Mesenchymal stem cell (in vitro differentiated cells and primary cell): ENCODE measurements around the gene ACTR3.
A peak's percentile ranks its signal among the peaks of the same experiment; 100 is the strongest.

Experiments used
- DNase-seq: peaks from one replicate; pipeline ENCODE4 v3.0.0-alpha.2; 2013
- H2AFZ ChIP-seq: one replicate; pipeline ENCODE4 v1.6.1; 2013; ENCODE audit warnings: low read depth, mild to moderate bottlenecking, control low read depth, inconsistent platforms, low read length, moderate library complexity
- H2AK5ac ChIP-seq: 2 replicates; pipeline ENCODE4 v1.6.1; 2013; ENCODE audit warnings: low read length, moderate library complexity, mild to moderate bottlenecking, inconsistent platforms; ENCODE audit not compliant: severe bottlenecking
- H2BK120ac ChIP-seq: one replicate; pipeline ENCODE4 v1.6.1; 2013; ENCODE audit warnings: low read depth, mild to moderate bottlenecking, inconsistent platforms, low read length, moderate library complexity
- H2BK12ac ChIP-seq, 2 experiments: one replicate each; pipeline ENCODE4 v1.6.1; 2013; ENCODE audit warnings: inconsistent platforms in 2 of 2, low read length in 2 of 2, mild to moderate bottlenecking in 2 of 2, moderate library complexity in 2 of 2, control low read depth in 1 of 2
- H2BK15ac ChIP-seq: one replicate; pipeline ENCODE4 v1.6.1; 2013; ENCODE audit warnings: mild to moderate bottlenecking, low read depth, inconsistent platforms; ENCODE audit not compliant: poor library complexity, severe bottlenecking
- H2BK5ac ChIP-seq: 2 replicates; pipeline ENCODE4 v1.6.1; 2013; ENCODE audit warnings: low read depth, mild to moderate bottlenecking, low read length, control low read depth, inconsistent platforms; ENCODE audit not compliant: poor library complexity, severe bottlenecking
- H3K14ac ChIP-seq, 2 experiments: one replicate each; pipeline ENCODE4 v1.6.1; 2013; ENCODE audit warnings: inconsistent platforms in 2 of 2, low read length in 2 of 2, control low read depth in 1 of 2, mild to moderate bottlenecking in 1 of 2, moderate library complexity in 1 of 2
- H3K18ac ChIP-seq, 2 experiments: one replicate each; pipeline ENCODE4 v1.6.1; 2013; ENCODE audit warnings: inconsistent platforms in 2 of 2, low read length in 2 of 2, control low read depth in 1 of 2, low read depth in 1 of 2, mild to moderate bottlenecking in 1 of 2
- H3K23ac ChIP-seq, 2 experiments: one replicate each; pipeline ENCODE4 v1.6.1; 2013; ENCODE audit warnings: inconsistent platforms in 2 of 2, low read length in 2 of 2, mild to moderate bottlenecking in 2 of 2, moderate library complexity in 2 of 2, control low read depth in 1 of 2
- H3K27ac ChIP-seq: 2 replicates; pipeline ENCODE4 v1.5.1; 2013; ENCODE audit warnings: mild to moderate bottlenecking, moderate library complexity, low read length, control low read depth, inconsistent platforms; ENCODE audit not compliant: poor library complexity, severe bottlenecking
- H3K27me3 ChIP-seq, 2 experiments: 2 replicates each; pipeline versions ENCODE4 v1.6.1 to v1.7.0; 2013; ENCODE audit warnings: low read length in 2 of 2, mild to moderate bottlenecking in 2 of 2, moderate library complexity in 2 of 2, control low read depth in 1 of 2, inconsistent platforms in 1 of 2; ENCODE audit not compliant: control insufficient read depth in 1 of 2, insufficient read depth in 1 of 2
- H3K36me3 ChIP-seq, 2 experiments: 2 replicates each; pipeline versions ENCODE4 v1.6.1 to v1.7.0; 2013; ENCODE audit warnings: low read length in 2 of 2, control low read depth in 1 of 2, inconsistent platforms in 1 of 2, low read depth in 1 of 2, mild to moderate bottlenecking in 1 of 2; ENCODE audit not compliant: insufficient read depth in 2 of 2, control insufficient read depth in 1 of 2
- H3K4ac ChIP-seq, 2 experiments: one replicate each; pipeline ENCODE4 v1.6.1; 2013; ENCODE audit warnings: inconsistent platforms in 2 of 2, low read length in 2 of 2, mild to moderate bottlenecking in 2 of 2, moderate library complexity in 2 of 2, control low read depth in 1 of 2, low read depth in 1 of 2
- H3K4me1 ChIP-seq: 2 replicates; pipeline ENCODE4 v1.6.1; 2013; ENCODE audit warnings: low read depth, low read length, control low read depth; ENCODE audit not compliant: control insufficient read depth, insufficient read depth
- H3K4me2 ChIP-seq: 2 replicates; pipeline ENCODE4 v1.6.1; 2013; ENCODE audit warnings: low read length, mild to moderate bottlenecking, inconsistent platforms; ENCODE audit not compliant: poor library complexity, severe bottlenecking
- H3K4me3 ChIP-seq, 2 experiments: 2 replicates each; pipeline versions ENCODE4 v1.5.1 to v1.7.0; 2013; ENCODE audit warnings: low read length in 2 of 2, mild to moderate bottlenecking in 2 of 2, control low read depth in 1 of 2, low read depth in 1 of 2; ENCODE audit not compliant: insufficient read depth in 1 of 2
- H3K79me1 ChIP-seq: replicated peaks from 2 replicates; pipeline ENCODE4 v1.6.1; 2013; ENCODE audit warnings: mild to moderate bottlenecking, control low read depth, low read length, inconsistent platforms; ENCODE audit not compliant: poor library complexity, severe bottlenecking
- H3K9ac ChIP-seq: 2 replicates; pipeline ENCODE4 v1.7.0; 2013; ENCODE audit warnings: mild to moderate bottlenecking, low read length, moderate library complexity
- H3K9me3 ChIP-seq: 2 replicates; pipeline ENCODE4 v1.7.0; 2013; ENCODE audit warnings: mild to moderate bottlenecking, low read length; ENCODE audit not compliant: control insufficient read depth
- H4K8ac ChIP-seq: one replicate; pipeline ENCODE4 v1.6.1; 2013; ENCODE audit warnings: inconsistent platforms, mild to moderate bottlenecking, low read length, moderate library complexity
- H4K91ac ChIP-seq: one replicate; pipeline ENCODE4 v1.6.1; 2013; ENCODE audit warnings: mild to moderate bottlenecking, low read length, inconsistent platforms
- WGBS: methylation state at CpG from one replicate; pipeline ENCODE4 v1.1.7; 2013; ENCODE audit warnings: mixed read lengths; 5-methylcytosine and 5-hydroxymethylcytosine counted together

ACTR3 gene

DNA sequence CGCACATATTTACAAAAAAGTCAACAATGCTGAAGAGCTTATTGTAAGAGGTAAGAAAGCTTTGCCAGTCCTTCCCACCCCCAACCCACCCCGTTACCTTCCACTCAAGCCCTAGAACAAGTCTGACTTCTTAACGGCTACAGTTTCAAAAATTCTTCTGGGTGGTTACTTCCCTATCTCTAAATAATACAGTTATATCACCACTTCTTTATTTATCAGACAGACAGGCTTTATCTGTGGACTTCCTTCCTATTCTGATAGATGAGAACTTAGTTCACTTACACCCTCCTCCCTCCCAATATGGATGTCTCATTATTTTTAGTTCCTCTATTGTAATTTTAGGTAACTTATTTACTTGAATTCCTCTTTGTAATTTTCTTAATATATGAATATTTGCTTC is 26.7 kb upstream of the ACTR3 start:
- Histone ChIP-seq H3K4me1 (no peaks in the 10 kb centered on the region), H2BK12ac (no peak overlapping the region), H3K27me3 (no peaks in the 10 kb centered on the region), H2BK15ac (no peak overlapping the region), H3K79me1 (no peaks in the 10 kb centered on the region), H3K18ac (no peak overlapping the region), H3K27ac (no peak overlapping the region), H3K9me3 (no peaks in the 10 kb centered on the region), H2AFZ (no peak overlapping the region), H2BK5ac (no peak overlapping the region), H4K91ac (no peak overlapping the region), H3K4me3 (no peak overlapping the region), H4K8ac (no peak overlapping the region), H3K14ac (no peak overlapping the region), H3K36me3 (no peaks in the 10 kb centered on the region), H3K4me2 (no peak overlapping the region), H2AK5ac (no peak overlapping the region), H3K23ac (no peak overlapping the region), H3K9ac (no peak overlapping the region), H2BK120ac (no peak overlapping the region), H3K4ac (no peak overlapping the region)
- no peak for DNase-seq
- WGBS: 86% methylated on average over 3 of the region's 3 CpGs

DNA sequence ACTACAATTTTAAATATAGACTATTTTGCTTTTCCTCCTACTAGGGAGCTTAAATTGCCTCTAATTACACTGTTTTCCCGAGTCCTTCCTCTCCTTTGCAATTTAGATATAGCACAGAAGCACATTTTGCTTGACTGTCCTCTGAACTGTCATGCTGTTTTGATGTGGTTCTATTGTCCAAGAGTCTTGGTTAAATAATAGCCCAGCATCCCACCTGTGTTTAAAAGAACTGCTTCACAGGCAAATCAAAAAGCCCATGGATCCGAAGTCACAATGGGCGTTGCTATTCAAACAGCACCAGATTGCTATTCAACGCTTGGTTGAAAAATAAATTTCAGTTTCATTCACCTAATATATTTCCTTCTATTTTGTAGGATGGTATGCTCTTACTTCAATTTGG is 22.3 kb upstream of the ACTR3 start:
- H3K4me3 ChIP-seq: no peak overlapping the region
- 83% methylated on average over 1 of the region's 4 CpGs for WGBS

DNA sequence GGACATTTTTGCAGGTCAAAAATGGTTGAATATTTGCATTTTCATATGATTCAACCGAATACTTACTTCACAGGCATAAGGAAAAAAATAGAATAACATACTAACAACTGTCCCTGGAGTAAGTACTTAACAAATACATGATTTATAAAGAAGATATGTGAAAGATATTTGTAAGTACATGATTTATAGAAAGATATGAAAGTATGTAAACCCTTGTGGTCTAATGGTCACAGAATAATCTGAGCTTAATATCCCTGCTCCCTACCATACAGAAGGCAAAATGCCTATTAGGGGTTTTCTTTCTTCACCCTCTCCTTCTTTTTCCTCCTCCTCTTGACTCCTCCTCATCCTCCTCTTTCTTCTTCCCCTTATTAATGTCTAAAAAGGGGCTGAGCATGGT is 20.6 kb upstream of the ACTR3 start:
- H2BK120ac ChIP-seq: no peak overlapping the region
- no peak overlapping the region for H3K4me3 ChIP-seq
- WGBS: no CpG with 5 or more reads among the region's 1 CpG
- no peak overlapping the region for H3K14ac ChIP-seq
- no peaks in the 10 kb centered on the region for H3K36me3 ChIP-seq
- no peak overlapping the region for H3K23ac ChIP-seq
- H3K79me1 ChIP-seq: no peaks in the 10 kb centered on the region
- H3K4me2 ChIP-seq: no peak overlapping the region
- H3K18ac ChIP-seq: no peak overlapping the region
- no peak for DNase-seq
- H3K4me1 ChIP-seq: no peaks in the 10 kb centered on the region
- no peak overlapping the region for H4K8ac ChIP-seq
- no peaks in the 10 kb centered on the region for H3K27me3 ChIP-seq
- no peak overlapping the region for H2BK12ac ChIP-seq
- no peak overlapping the region for H3K9ac ChIP-seq
- H3K9me3 ChIP-seq: no peaks in the 10 kb centered on the region
- no peak overlapping the region for H3K27ac ChIP-seq
- H2BK5ac ChIP-seq: no peak overlapping the region
- H2AFZ ChIP-seq: no peak overlapping the region
- H2BK15ac ChIP-seq: no peak overlapping the region
- no peak overlapping the region for H2AK5ac ChIP-seq
- no peak overlapping the region for H3K4ac ChIP-seq
- no peak overlapping the region for H4K91ac ChIP-seq

More for the DNA sequence above, 22.3 kb upstream of the ACTR3 start:
- Histone ChIP-seq H3K18ac (no peak overlapping the region), H2BK120ac (no peak overlapping the region), H2BK5ac (no peak overlapping the region), H2BK15ac (no peak overlapping the region), H3K36me3 (no peaks in the 10 kb centered on the region), H3K4ac (no peak overlapping the region), H3K79me1 (no peaks in the 10 kb centered on the region), H3K14ac (no peak overlapping the region), H2BK12ac (no peak overlapping the region), H3K4me1 (no peaks in the 10 kb centered on the region), H4K8ac (no peak overlapping the region), H2AK5ac (no peak overlapping the region), H3K9ac (no peak overlapping the region), H3K23ac (no peak overlapping the region), H4K91ac (no peak overlapping the region), H2AFZ (no peak overlapping the region), H3K9me3 (no peaks in the 10 kb centered on the region), H3K27ac (no peak overlapping the region), H3K27me3 (no peaks in the 10 kb centered on the region), H3K4me2 (no peak overlapping the region)
- DNase-seq: no peak

DNA sequence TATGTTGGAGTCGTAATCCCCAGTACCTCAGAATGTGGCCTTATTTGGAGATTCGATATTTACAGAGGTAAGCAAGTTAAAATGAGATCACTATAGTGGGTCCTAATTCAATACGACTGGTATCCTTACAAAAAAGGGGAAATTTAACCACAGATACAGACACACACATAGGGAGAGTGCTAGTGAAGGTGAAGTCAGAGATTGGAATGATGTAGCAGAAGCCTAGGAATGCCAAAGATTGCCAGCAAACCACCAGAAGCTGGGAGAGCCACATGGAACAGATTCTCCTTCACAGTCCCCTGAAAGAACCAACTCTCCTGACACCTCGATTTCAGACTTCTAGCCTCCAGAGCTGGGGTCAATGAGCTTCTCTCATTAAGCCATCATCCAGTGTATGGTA is 17.7 kb upstream of the ACTR3 start:
- 94% methylated on average over 3 of the region's 4 CpGs for WGBS
- peak overlapping the region; percentile 34 for H3K9ac ChIP-seq
- no peak overlapping the region for H4K91ac ChIP-seq

More for the DNA sequence above, 17.7 kb upstream of the ACTR3 start:
- no peak overlapping the region for H2BK120ac ChIP-seq
- H3K9me3 ChIP-seq: no peaks in the 10 kb centered on the region
- no peak overlapping the region for H2BK5ac ChIP-seq
- no peak overlapping the region for H3K18ac ChIP-seq
- no peaks in the 10 kb centered on the region for H3K27me3 ChIP-seq
- H2BK12ac ChIP-seq: no peak overlapping the region
- H3K27ac ChIP-seq: no peak overlapping the region
- no peak overlapping the region for H3K14ac ChIP-seq
- no peak overlapping the region for H2BK15ac ChIP-seq
- H4K8ac ChIP-seq: no peak overlapping the region
- no peak overlapping the region for H3K4me3 ChIP-seq
- no peaks in the 10 kb centered on the region for H3K36me3 ChIP-seq
- peak; percentile 29 for DNase-seq
- H3K79me1 ChIP-seq: no peaks in the 10 kb centered on the region
- H2AFZ ChIP-seq: no peak overlapping the region
- H3K4me1 ChIP-seq: no peaks in the 10 kb centered on the region
- H2AK5ac ChIP-seq: peak overlapping the region; percentile 4
- H3K4ac ChIP-seq: no peak overlapping the region
- no peak overlapping the region for H3K23ac ChIP-seq
- no peak overlapping the region for H3K4me2 ChIP-seq
